TTC549 (cell line): Measurements from ENCODE around the gene HYPK.

Experiments used
- FAIRE-seq: peaks from 2 replicates; lab custom pipeline; 2012; peaks lifted over from hg19 to GRCh38; lab: Jason Lieb, UNC

Gene HYPK

GRCh38 chr15:43851251-43851650 lies 50.9 kb downstream of the HYPK start:
- no peak for FAIRE-seq

GRCh38 chr15:43852607-43853006 lies 52.2 kb downstream of the HYPK start:
- no peak for FAIRE-seq
